Left kidney (tissue), 8 donors: ENCODE measurements around the gene NBPF19. TPM values are rescaled to one million over a fixed set of nuclear protein-coding genes. Genes with fewer than 3 reads are reported as not detected.
"Not testable (repeated sequence)": the region's sequence is repeated elsewhere in the genome, so short reads cannot be mapped to it uniquely, and the experiment has no call there.

Experiments
- DNase-seq: peaks from one replicate; pipeline ENCODE4 v3.0.0-alpha.2; 2013
- long read RNA-seq, 8 donors: transcript quantifications; one replicate each; lab custom pipeline, GENCODE V29; 2026
- polyA plus RNA-seq: library from polyadenylated mRNA; unstranded; fragments of 120-200 nt; gene quantifications from one replicate; pipeline ENCODE4 v1.2.1, GENCODE V29; 2013; ENCODE audit not compliant: insufficient read length

The NBPF19 gene, protein sequence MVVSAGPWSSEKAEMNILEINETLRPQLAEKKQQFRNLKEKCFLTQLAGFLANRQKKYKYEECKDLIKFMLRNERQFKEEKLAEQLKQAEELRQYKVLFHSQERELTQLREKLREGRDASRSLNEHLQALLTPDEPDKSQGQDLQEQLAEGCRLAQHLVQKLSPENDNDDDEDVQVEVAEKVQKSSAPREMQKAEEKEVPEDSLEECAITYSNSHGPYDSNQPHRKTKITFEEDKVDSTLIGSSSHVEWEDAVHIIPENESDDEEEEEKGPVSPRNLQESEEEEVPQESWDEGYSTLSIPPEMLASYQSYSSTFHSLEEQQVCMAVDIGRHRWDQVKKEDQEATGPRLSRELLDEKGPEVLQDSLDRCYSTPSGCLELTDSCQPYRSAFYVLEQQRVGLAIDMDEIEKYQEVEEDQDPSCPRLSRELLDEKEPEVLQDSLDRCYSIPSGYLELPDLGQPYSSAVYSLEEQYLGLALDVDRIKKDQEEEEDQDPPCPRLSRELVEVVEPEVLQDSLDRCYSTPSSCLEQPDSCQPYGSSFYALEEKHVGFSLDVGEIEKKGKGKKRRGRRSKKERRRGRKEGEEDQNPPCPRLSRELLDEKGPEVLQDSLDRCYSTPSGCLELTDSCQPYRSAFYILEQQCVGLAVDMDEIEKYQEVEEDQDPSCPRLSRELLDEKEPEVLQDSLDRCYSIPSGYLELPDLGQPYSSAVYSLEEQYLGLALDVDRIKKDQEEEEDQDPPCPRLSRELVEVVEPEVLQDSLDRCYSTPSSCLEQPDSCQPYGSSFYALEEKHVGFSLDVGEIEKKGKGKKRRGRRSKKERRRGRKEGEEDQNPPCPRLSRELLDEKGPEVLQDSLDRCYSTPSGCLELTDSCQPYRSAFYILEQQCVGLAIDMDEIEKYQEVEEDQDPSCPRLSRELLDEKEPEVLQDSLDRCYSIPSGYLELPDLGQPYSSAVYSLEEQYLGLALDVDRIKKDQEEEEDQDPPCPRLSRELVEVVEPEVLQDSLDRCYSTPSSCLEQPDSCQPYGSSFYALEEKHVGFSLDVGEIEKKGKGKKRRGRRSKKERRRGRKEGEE (N-terminal part only)
- 22.6 TPM for polyA plus RNA-seq
- long read RNA-seq, donor 1, result 0 reads
- long read RNA-seq, donor 2, partial matches to known transcripts, result 7 of 7 reads
- long read RNA-seq, donor 2, other reads (novel, unspliced or antisense), result 0 of 7 reads
- long read RNA-seq, donor 3, partial matches to known transcripts, result 15 of 15 reads
- long read RNA-seq, donor 3, other reads (novel, unspliced or antisense), result 0 of 15 reads
- long read RNA-seq, donor 4, result 0 reads
- long read RNA-seq, donor 5, partial matches to known transcripts, result 19 of 19 reads
- long read RNA-seq, donor 5, other reads (novel, unspliced or antisense), result 0 of 19 reads
- long read RNA-seq, donor 6, result 0 reads
- long read RNA-seq, donor 7, partial matches to known transcripts, result 12 of 12 reads
- long read RNA-seq, donor 7, other reads (novel, unspliced or antisense), result 0 of 12 reads
- long read RNA-seq, donor 8, result 0 reads

DNA sequence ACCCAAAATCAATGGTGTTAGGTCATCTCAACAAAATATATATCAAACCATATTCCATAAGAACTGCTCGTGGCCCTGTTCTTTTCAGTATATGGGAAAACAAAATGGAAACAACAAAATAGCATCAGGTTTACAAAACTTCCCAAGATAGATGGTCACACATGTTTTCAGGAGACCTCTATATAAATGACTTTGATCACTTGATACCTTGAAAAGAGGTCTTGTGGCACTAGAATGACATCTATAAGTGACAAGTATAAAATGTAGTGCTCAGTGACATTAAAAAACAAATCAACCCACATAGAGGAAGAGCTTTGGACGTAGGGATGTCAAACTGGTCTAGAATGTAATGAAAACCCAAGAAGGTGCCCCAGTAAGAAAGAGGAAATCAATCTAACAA lies at the start of gene NBPF19:
Gene NBPF19 (plus strand): TSS at position 301 of the 400 bp plus-strand sequence. CDS start 888 bp downstream, outside the sequence.
- DNase-seq, result not testable (repeated sequence)

DNA sequence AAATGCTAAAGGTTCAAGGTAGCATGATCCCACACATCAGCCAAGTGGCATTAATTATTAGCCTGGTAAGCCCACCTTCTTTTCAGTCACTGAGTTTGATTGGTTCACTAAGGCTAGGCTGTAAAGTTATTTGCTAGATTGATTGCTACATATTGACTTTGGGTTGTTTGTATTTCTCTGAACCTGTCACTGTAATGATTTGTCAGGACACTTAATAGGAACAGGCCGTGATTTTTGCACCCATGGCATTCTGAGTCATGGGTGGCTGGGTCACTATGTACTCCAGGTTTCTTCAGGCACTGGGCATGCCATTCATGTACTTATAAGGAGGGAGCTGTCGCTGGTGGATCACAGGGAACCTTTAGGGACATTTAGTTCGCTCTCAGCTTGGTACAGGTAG lies 46.5 kb upstream of the NBPF19 start:
- DNase-seq, result peak; percentile 0

DNA sequence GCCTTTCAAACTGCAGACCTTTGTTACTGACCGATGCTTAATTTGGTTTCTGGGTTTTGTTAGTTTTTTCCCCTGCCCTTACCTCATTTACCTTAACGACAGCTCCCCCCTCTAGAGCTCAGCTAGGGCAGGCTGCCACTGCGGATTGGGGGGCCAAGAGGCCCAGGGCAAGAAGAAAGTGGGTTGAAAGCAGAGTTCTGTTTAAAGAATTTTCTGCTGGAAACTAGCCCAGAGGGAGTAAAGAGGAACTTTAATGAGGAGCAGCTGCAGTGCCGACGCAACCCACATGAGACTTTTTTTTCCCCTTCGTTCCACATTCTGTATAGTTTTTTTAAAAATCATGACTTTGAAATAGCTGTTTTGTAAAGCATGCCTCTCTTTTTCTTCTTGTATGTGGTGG lies 29.4 kb upstream of the NBPF19 start:
- peak; percentile 45 for DNase-seq

DNA sequence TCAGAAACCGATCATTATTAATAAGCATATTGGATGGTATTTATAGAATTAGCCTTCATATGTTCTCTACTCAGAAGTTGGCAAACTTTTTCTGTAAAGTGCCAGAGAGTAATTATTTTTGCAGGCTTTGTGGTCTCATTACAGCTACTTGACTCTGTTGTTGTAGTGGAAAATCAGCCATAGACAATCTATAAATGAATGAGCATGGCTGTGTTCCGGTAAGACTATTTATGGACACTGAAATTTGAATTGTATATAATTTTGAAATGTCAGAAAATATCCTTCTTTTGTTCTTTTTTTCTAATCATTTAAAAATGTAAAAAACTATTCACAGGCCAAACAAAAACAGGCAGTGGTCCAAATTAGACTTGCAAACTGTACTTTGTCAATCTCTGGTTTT lies 22.6 kb upstream of the NBPF19 start:
- not testable (repeated sequence) for DNase-seq

DNA sequence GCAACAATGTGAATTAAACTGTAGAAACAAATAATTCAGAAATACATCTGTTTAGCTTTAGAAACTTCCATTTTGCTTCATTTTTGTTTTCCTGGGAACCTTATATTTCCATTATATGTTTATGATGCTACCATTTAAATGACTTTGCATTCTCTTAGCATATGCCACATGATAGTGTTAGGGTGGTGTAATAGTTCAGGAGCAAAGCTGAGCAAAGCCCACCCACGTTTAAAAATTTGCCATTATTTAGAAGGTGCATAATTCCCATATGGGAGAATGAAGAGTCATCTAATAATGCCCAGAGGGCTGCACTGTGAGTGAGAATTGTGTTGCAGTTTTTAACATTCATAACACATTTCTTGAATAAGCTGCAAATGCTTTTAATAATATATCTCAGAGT lies 22.2 kb upstream of the NBPF19 start:
- not testable (repeated sequence) for DNase-seq

DNA sequence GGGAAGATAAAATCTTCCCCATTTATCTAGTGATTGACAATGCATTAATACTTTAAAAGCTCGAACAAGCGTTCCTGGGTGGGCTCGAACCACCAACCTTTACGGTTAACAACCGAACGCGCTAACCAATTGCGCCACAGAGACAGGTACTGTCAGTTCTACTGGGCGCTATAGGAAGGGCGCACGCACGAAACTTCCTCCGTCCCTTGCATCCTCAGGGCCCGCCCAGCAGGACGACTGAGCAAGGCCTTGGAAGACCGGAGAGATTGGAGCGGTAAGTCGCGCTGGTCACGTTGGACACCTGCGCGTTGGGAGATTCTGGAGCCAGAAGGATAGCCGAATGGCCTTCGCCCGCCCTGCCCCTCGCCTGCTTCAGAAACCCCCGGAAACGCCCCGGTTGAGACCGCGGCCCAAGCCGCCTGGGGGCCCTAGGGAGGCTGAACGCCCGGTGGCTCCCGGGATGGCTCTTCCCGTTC lies 83.5 kb downstream of the NBPF19 start:
- DNase-seq, result peak; percentile 36

DNA sequence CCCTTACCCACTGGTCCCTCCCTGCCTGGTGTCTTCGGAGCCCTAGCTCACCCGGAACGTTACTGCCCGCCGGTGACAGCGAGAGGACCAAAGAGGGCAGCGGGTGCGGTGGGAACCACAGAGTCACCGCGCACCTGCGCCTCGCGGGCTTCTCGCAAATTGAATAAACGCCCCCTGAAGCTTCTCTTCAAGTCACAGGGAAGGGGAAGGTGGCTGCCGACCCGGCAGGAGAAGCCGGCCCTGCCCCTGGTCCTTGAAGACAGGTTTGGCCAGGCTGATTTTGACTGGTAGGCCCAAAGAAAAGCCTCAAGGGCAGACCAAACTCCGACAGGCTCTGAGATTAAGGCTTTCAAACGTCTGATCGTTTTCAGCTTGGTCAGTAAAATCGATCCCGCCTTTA lies 87.0 kb downstream of the NBPF19 start:
- not testable (repeated sequence) for DNase-seq

DNA sequence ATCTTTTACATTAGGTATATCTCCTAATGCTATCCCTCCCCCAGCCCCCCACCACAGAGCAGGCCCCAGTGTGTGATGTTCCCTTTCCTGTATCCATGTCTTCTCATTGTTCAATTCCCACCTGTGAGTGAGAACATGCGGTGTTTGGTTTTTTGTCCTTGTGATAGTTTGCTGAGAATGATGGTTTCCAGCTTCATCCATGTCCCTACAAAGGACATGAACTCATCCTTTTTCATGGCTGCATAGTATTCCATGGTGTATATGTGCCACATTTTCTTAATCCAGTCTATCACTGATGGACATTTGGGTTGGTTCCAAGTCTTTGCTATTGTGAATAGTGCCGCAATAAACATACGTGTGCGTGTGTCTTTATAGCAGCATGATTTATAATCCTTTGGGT lies 90.6 kb downstream of the NBPF19 start:
- DNase-seq, result not testable (repeated sequence)

DNA sequence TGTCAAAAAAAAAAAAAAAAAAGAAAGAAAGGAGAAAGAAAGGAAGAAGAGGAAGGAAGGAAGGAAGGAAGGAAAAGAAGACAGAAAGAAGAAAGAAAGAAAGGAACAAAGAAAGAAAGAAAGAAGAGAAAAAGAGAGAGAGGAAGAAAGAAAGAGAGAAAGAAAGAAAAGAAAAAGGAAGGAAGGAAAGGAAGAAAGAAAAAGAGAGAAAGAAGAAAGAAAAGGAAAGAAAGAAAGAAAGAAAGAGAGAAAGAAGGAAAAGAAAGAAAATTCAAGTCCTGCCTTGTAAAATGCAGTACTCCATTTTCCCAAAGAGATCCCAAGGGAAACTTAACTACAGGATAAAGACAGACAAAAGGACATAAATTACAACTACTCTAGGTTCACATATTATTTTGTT lies 97.9 kb downstream of the NBPF19 start:
- DNase-seq, result not testable (repeated sequence)

DNA sequence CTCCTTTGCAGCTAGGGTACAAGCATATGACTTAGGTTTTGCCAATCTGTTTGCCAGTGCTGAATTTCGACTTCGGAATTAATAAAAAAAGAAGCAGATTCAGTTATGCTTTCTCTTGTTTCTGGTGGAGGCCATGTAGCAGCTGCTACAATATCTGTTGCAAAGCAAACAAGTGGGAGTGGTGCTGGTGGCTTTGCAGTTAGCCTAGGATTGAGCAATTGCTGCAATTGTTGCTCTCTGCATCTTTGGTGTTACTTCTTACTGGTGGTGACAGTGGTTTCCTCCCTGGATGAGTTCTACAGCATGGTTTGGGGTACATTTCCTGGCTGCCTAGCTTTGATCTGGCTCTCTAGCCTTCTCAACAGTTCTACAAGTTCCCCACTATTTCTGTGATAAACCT lies 110.7 kb downstream of the NBPF19 start:
- DNase-seq, result not testable (repeated sequence)

Other genes with a start within 250 kb of the NBPF19 start
- gene PPIAL4C, start 108.8 kb downstream of the NBPF19 start, polyA plus RNA-seq, result not detected